Neural progenitor cell (in vitro differentiated cells): ENCODE data around the gene IPO13. TPM values are rescaled to one million over a fixed set of nuclear protein-coding genes. Genes with fewer than 3 reads are reported as not detected.
A peak's percentile ranks its signal among the peaks of the same experiment; 100 is the strongest.

Experiments used
- DNase-seq: peaks from one replicate; pipeline ENCODE4 v3.0.0-alpha.2; 2016; ENCODE audit warnings: low spot score
- H2AFZ ChIP-seq: fragments of 200-600 bp; sonication (generic); replicated peaks from 2 replicates; pipeline ENCODE4 v1.6.1; 2016; ENCODE audit warnings: antibody characterized with exemption
- H3F3A ChIP-seq: fragments of 200-600 bp; sonication (generic); 2 replicates; pipeline ENCODE4 v1.6.1; 2016; ENCODE audit warnings: antibody characterized with exemption, low read depth
- H3K27ac ChIP-seq: fragments of 200-600 bp; sonication (generic); 2 replicates; pipeline ENCODE4 v1.5.1; 2016; ENCODE audit warnings: mild to moderate bottlenecking
- H3K27me3 ChIP-seq: fragments of 200-600 bp; sonication (generic); 2 replicates; pipeline ENCODE4 v1.6.1; 2016; ENCODE audit warnings: mild to moderate bottlenecking, moderate library complexity
- H3K36me3 ChIP-seq: fragments of 200-600 bp; sonication (generic); 2 replicates; pipeline ENCODE4 v1.5.1; 2016
- H3K4me1 ChIP-seq: fragments of 200-600 bp; sonication (generic); 2 replicates; pipeline ENCODE4 v1.6.1; 2016; ENCODE audit warnings: mixed run types
- H3K4me2 ChIP-seq: fragments of 200-600 bp; sonication (generic); 2 replicates; pipeline ENCODE4 v1.6.1; 2016
- H3K4me3 ChIP-seq: fragments of 200-600 bp; sonication (generic); 2 replicates; pipeline ENCODE4 v1.5.1; 2016
- H3K79me2 ChIP-seq: fragments of 200-600 bp; sonication (generic); 2 replicates; pipeline ENCODE4 v1.6.1; 2016; ENCODE audit warnings: low read depth
- H3K9ac ChIP-seq: fragments of 200-600 bp; sonication (generic); 2 replicates; pipeline ENCODE4 v1.6.1; 2016
- H3K9me3 ChIP-seq: fragments of 200-600 bp; sonication (generic); 2 replicates; pipeline ENCODE4 v1.5.1; 2016; ENCODE audit warnings: low read depth
- H4K20me1 ChIP-seq: fragments of 200-600 bp; sonication (generic); 2 replicates; pipeline ENCODE4 v1.6.1; 2016; ENCODE audit warnings: low read depth
- H3K27ac Mint-ChIP-seq: 3 replicates; pipeline ENCODE4 v1.8.0; 2021; ENCODE audit warnings: mixed read lengths
- H3K27me3 Mint-ChIP-seq: 2 replicates; pipeline ENCODE4 v1.8.0; 2022; ENCODE audit warnings: low read depth, mild to moderate bottlenecking, inconsistent platforms, moderate library complexity, mixed read lengths; ENCODE audit not compliant: insufficient read depth
- H3K36me3 Mint-ChIP-seq: 3 replicates; pipeline ENCODE4 v1.8.0; 2021; ENCODE audit warnings: mixed read lengths
- H3K4me1 Mint-ChIP-seq: 3 replicates; pipeline ENCODE4 v1.8.0; 2021; ENCODE audit warnings: mixed read lengths
- H3K4me3 Mint-ChIP-seq: 3 replicates; pipeline ENCODE4 v1.8.0; 2021; ENCODE audit warnings: mild to moderate bottlenecking, moderate library complexity, mixed read lengths
- H3K9me3 Mint-ChIP-seq: 3 replicates; pipeline ENCODE4 v1.8.0; 2020; ENCODE audit warnings: mixed read lengths
- EZH2 ChIP-seq: fragments of 200-600 bp; sonication (generic); IDR thresholded peaks from 2 replicates; pipeline ENCODE4 v1.6.1; 2017; ENCODE audit warnings: antibody characterized with exemption, mild to moderate bottlenecking, moderate library complexity
- EZH2phosphoT487 ChIP-seq: fragments of 200-600 bp; sonication (generic); IDR thresholded peaks from 2 replicates; pipeline ENCODE4 v1.6.1; 2017; ENCODE audit warnings: antibody characterized with exemption
- total RNA-seq: library from RNA; depleted of rRNA; stranded (reverse); fragments of >200 nt; gene quantifications from 2 replicates; pipeline ENCODE4 v1.2.3, GENCODE V29; 2015; ENCODE audit warnings: low replicate concordance
- TF ChIP-seq, protein P1 (sequence below): fragments of 200-600 bp; sonication (generic); IDR thresholded peaks from 2 replicates; pipeline ENCODE4 v1.5.1; 2017; ENCODE audit warnings: antibody characterized with exemption, mild to moderate bottlenecking

IPO13 gene
- total RNA-seq, 1 donor from 2014 or later, result 7.2 TPM

DNA sequence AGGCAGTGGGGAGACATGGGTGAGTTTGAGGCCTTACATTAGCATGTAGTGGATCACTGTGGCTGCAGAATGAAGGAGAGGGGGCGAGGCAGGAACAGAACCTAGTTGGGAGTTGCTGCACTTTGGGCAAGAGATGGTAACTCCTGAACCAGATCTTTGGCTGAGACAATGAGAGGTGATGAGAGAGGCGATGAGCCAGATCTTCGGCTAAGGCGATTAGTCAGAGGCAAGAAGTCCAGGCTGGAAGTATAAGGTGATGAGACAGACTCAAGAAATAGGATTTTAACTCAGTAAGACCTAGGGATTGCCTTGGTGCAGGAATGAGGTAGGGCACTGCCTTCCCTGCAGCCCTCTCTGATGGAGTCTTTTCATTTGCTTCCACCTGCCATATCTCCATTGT, 22.2 kb upstream of the IPO13 start:
- no peaks in the 10 kb centered on the region for H3K36me3 ChIP-seq
- no peaks in the 10 kb centered on the region for H3K4me1 ChIP-seq
- no peak overlapping the region for H3K9ac ChIP-seq
- no peak overlapping the region for H2AFZ ChIP-seq
- Mint-ChIP-seq H3K36me3 (peaks cover 25% of the 10 kb centered on the region), H3K4me1 (peaks cover under 1% of the 10 kb centered on the region), H3K27me3 (peaks cover 5% of the 10 kb centered on the region), H3K9me3 (no peaks in the 10 kb centered on the region), H3K27ac (no peak overlapping the region), H3K4me3 (no peak overlapping the region)
- H3K4me3 ChIP-seq, result no peak overlapping the region
- no peaks in the 10 kb centered on the region for H3K9me3 ChIP-seq
- H3K27ac ChIP-seq, result no peak overlapping the region
- DNase-seq, result no peak
- no peak overlapping the region for H3K4me2 ChIP-seq
- TF ChIP-seq, protein P1, sequence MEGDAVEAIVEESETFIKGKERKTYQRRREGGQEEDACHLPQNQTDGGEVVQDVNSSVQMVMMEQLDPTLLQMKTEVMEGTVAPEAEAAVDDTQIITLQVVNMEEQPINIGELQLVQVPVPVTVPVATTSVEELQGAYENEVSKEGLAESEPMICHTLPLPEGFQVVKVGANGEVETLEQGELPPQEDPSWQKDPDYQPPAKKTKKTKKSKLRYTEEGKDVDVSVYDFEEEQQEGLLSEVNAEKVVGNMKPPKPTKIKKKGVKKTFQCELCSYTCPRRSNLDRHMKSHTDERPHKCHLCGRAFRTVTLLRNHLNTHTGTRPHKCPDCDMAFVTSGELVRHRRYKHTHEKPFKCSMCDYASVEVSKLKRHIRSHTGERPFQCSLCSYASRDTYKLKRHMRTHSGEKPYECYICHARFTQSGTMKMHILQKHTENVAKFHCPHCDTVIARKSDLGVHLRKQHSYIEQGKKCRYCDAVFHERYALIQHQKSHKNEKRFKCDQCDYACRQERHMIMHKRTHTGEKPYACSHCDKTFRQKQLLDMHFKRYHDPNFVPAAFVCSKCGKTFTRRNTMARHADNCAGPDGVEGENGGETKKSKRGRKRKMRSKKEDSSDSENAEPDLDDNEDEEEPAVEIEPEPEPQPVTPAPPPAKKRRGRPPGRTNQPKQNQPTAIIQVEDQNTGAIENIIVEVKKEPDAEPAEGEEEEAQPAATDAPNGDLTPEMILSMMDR, result no peak
- TF ChIP-seq EZH2phosphoT487 (no peak), EZH2 (no peak)
- H3K79me2 ChIP-seq, result no peaks in the 10 kb centered on the region
- no peaks in the 10 kb centered on the region for H4K20me1 ChIP-seq
- H3K27me3 ChIP-seq, result no peaks in the 10 kb centered on the region
- no peaks in the 10 kb centered on the region for H3F3A ChIP-seq

DNA sequence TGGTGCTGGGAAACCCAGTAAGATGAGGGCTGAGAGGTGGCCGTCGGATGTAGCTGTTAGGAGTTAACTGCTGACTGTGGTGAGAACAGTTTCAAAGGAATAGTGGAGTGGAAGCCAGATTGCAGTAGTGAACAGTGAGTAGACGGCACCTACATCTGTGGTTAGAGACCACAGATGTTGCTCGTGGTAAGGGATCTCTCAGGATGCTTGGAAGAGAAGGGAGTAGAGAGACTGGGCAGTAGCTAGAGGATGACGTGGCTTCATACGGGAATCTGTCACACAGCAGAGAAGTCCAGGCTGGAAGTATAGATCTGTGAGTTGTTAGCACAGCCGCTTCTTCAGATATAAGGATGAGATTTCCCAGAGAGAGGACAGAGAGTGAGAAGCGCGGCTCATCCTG, 20.9 kb upstream of the IPO13 start:
- Histone ChIP-seq H3K36me3 (no peaks in the 10 kb centered on the region), H3K79me2 (no peaks in the 10 kb centered on the region), H4K20me1 (peaks cover 3% of the 10 kb centered on the region), H3K9ac (no peak overlapping the region), H3K4me1 (no peaks in the 10 kb centered on the region), H3K4me2 (no peak overlapping the region), H3K27me3 (no peaks in the 10 kb centered on the region), H3K27ac (no peak overlapping the region), H3K9me3 (no peaks in the 10 kb centered on the region), H3F3A (peaks cover 4% of the 10 kb centered on the region), H3K4me3 (no peak overlapping the region), H2AFZ (no peak overlapping the region)
- no peak overlapping the region for H3K27ac Mint-ChIP-seq
- DNase-seq, result no peak
- no peaks in the 10 kb centered on the region for H3K9me3 Mint-ChIP-seq
- peaks cover 5% of the 10 kb centered on the region for H3K27me3 Mint-ChIP-seq
- H3K4me1 Mint-ChIP-seq, result peaks cover 3% of the 10 kb centered on the region
- H3K4me3 Mint-ChIP-seq, result no peak overlapping the region
- peaks cover 29% of the 10 kb centered on the region for H3K36me3 Mint-ChIP-seq
- TF ChIP-seq, protein P1, result no peak
- TF ChIP-seq EZH2phosphoT487 (no peak), EZH2 (no peak)

DNA sequence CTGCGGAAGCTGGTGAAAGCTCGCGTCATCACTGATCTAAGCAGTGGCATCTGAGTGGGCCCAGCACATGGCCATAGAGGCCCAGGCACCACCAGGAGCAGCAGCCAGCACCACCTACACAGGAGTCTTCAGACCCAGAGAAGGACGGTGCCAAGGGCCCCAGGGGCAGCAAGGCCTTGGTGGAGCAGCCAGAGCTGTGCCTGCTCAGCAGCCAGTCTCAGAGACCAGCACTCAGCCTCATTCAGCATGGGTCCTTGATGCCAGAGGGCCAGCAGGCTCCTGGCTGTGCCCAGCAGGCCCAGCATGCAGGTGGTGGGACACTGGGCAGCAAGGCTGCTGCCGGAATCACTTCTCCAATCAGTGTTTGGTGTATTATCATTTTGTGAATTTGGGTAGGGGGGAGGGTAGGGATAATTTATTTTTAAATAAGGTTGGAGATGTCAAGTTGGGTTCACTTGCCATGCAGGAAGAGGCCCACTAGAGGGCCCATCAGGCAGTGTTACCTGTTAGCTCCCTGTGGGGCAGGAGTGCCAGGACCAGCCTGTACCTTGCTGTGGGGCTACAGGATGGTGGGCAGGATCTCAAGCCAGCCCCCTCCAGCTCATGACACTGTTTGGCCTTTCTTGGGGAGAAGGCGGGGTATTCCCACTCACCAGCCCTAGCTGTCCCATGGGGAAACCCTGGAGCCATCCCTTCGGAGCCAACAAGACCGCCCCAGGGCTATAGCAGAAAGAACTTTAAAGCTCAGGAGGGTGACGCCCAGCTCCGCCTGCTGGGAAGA, 16.4 kb upstream of the IPO13 start:
- Histone ChIP-seq H3K4me1 (peaks cover 19% of the 10 kb centered on the region), H3K9me3 (no peaks in the 10 kb centered on the region), H3K9ac (no peak overlapping the region), H4K20me1 (peaks cover 26% of the 10 kb centered on the region), H3F3A (peaks cover 26% of the 10 kb centered on the region), H3K36me3 (no peaks in the 10 kb centered on the region), H3K4me3 (no peak overlapping the region), H3K4me2 (no peak overlapping the region), H2AFZ (no peak overlapping the region), H3K27me3 (peaks cover 32% of the 10 kb centered on the region), H3K27ac (no peak overlapping the region), H3K79me2 (no peaks in the 10 kb centered on the region)
- peaks cover 9% of the 10 kb centered on the region for H3K27me3 Mint-ChIP-seq
- H3K4me1 Mint-ChIP-seq, result peaks cover 29% of the 10 kb centered on the region
- TF ChIP-seq EZH2phosphoT487 (no peak), EZH2 (no peak)
- TF ChIP-seq, protein P1, result peak; percentile 59
- peak; percentile 52 for DNase-seq
- no peak overlapping the region for H3K4me3 Mint-ChIP-seq
- no peak overlapping the region for H3K27ac Mint-ChIP-seq
- H3K9me3 Mint-ChIP-seq, result no peaks in the 10 kb centered on the region
- H3K36me3 Mint-ChIP-seq, result peaks cover 21% of the 10 kb centered on the region
